ENCODE results near the gene OR2T10.
"Not testable (repeated sequence)": the region's sequence is repeated elsewhere in the genome, so short reads cannot be mapped to it uniquely, and the experiment has no call there.

DNA sequence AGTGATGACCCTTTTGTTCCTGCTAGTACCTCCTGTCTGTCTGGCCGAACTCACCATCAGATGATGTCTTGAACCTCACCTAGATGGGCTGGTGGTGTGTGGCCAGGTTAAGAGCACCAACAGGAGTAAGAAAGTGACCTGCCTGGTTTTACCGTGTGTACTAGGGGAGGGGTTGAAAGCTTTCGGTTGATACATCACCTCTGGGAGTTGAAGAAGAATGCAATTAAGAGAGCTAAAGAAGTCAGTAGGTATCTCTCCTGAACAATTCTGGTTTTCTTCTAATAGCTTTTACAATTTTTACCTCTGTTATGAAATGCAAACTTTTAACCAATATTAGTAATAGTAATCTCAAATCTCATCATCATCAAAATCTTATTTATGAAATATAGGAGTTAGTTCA, 34.8 kb downstream of the OR2T10 start, which contains the start of gene OR2T29:
- TF ChIP-seq POLR2AphosphoS5 (IDR thresholded peaks at IDR 0.05; ENCODE audit: low read depth, low read length); SIN3A (IDR thresholded peaks at IDR 0.05; ENCODE audit: borderline replicate concordance, insufficient read depth, low read length): not testable (repeated sequence)
- TF ChIP-seq, protein P1, sequence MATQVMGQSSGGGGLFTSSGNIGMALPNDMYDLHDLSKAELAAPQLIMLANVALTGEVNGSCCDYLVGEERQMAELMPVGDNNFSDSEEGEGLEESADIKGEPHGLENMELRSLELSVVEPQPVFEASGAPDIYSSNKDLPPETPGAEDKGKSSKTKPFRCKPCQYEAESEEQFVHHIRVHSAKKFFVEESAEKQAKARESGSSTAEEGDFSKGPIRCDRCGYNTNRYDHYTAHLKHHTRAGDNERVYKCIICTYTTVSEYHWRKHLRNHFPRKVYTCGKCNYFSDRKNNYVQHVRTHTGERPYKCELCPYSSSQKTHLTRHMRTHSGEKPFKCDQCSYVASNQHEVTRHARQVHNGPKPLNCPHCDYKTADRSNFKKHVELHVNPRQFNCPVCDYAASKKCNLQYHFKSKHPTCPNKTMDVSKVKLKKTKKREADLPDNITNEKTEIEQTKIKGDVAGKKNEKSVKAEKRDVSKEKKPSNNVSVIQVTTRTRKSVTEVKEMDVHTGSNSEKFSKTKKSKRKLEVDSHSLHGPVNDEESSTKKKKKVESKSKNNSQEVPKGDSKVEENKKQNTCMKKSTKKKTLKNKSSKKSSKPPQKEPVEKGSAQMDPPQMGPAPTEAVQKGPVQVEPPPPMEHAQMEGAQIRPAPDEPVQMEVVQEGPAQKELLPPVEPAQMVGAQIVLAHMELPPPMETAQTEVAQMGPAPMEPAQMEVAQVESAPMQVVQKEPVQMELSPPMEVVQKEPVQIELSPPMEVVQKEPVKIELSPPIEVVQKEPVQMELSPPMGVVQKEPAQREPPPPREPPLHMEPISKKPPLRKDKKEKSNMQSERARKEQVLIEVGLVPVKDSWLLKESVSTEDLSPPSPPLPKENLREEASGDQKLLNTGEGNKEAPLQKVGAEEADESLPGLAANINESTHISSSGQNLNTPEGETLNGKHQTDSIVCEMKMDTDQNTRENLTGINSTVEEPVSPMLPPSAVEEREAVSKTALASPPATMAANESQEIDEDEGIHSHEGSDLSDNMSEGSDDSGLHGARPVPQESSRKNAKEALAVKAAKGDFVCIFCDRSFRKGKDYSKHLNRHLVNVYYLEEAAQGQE (IDR thresholded peaks at IDR 0.05; ENCODE audit: insufficient read depth in 1 of 2, low read depth in 2 of 2, low read length in 2 of 2) = not testable (repeated sequence)

Data from PFSK-1 (cell line).